OCI-LY7 (cell line): Measurements from ENCODE around the gene EIF4E2. TPM values are rescaled to one million over a fixed set of nuclear protein-coding genes. Genes with fewer than 3 reads are reported as not detected.

ENCODE experiments used
- BruUV-seq: library from RNA; stranded (reverse); fragments of 400-500 nt; replicated peaks from 2 replicates; lab custom pipeline; 2021; lab: Mats Ljungman, UMichigan
- CTCF ChIA-PET: fragments of 300-600 bp; sonication (Branson Sonifier 250); formaldehyde crosslinking; loops from one replicate; lab custom pipeline; 2022; ENCODE audit warnings: antibody characterized with exemption; ENCODE audit not compliant: unreplicated experiment; lab: Charles Lee
- POLR2A ChIA-PET: fragments of 300-600 bp; sonication (Branson Sonifier 250); formaldehyde crosslinking; loops from one replicate; lab custom pipeline; 2022; ENCODE audit warnings: antibody characterized with exemption; lab: Charles Lee
- DNase-seq: peaks from one replicate; pipeline ENCODE4 v3.0.0-alpha.2; 2015; ENCODE audit warnings: low spot score
- H2AFZ ChIP-seq: fragments of 200-600 bp; sonication (generic), shearing (Covaris generic); 2 replicates; pipeline ENCODE4 v1.6.1; 2014; ENCODE audit warnings: mild to moderate bottlenecking, antibody characterized with exemption, low read length, moderate library complexity
- H3K27ac ChIP-seq: fragments of 200-600 bp; sonication (generic); 2 replicates; pipeline ENCODE4 v1.5.1; 2014; ENCODE audit warnings: mixed run types, low read depth, mild to moderate bottlenecking, moderate library complexity, low read length, inconsistent platforms; ENCODE audit not compliant: poor library complexity, severe bottlenecking
- H3K36me3 ChIP-seq: fragments of 200-600 bp; sonication (generic); 2 replicates; pipeline ENCODE4 v1.6.1; 2014; ENCODE audit warnings: mild to moderate bottlenecking, antibody characterized with exemption, low read length, moderate library complexity, mixed read lengths; ENCODE audit not compliant: insufficient read depth
- H3K4me1 ChIP-seq: fragments of 200-600 bp; sonication (generic); 2 replicates; pipeline ENCODE4 v1.5.1; 2014; ENCODE audit warnings: mild to moderate bottlenecking, low read length; ENCODE audit not compliant: insufficient read depth, poor library complexity, severe bottlenecking
- H3K4me2 ChIP-seq: fragments of 200-600 bp; sonication (generic); 2 replicates; pipeline ENCODE4 v1.6.1; 2014; ENCODE audit warnings: mild to moderate bottlenecking, low read length
- H3K4me3 ChIP-seq: fragments of 200-600 bp; sonication (generic); 2 replicates; pipeline ENCODE4 v1.5.1; 2014; ENCODE audit warnings: mild to moderate bottlenecking, low read depth, low read length; ENCODE audit not compliant: poor library complexity, severe bottlenecking
- H3K79me2 ChIP-seq: fragments of 200-600 bp; sonication (generic); 2 replicates; pipeline ENCODE4 v1.6.1; 2016; ENCODE audit warnings: low read depth, mild to moderate bottlenecking, low read length, moderate library complexity, mixed read lengths; ENCODE audit not compliant: insufficient read depth
- H3K9me2 ChIP-seq: fragments of 200-600 bp; sonication (generic); 2 replicates; pipeline ENCODE4 v1.6.1; 2016; ENCODE audit warnings: mild to moderate bottlenecking, low read length, mixed read lengths; ENCODE audit not compliant: insufficient read depth
- H3K9me3 ChIP-seq: fragments of 200-600 bp; sonication (generic); 2 replicates; pipeline ENCODE4 v1.6.1; 2014; ENCODE audit warnings: mild to moderate bottlenecking, mixed run types, low read length, mixed read lengths
- H4K20me1 ChIP-seq: fragments of 200-600 bp; sonication (generic); 2 replicates; pipeline ENCODE4 v1.6.1; 2014; ENCODE audit warnings: mild to moderate bottlenecking, antibody characterized with exemption, low read length, moderate library complexity, mixed read lengths; ENCODE audit not compliant: insufficient read depth
- CTCF ChIP-seq: fragments of 200-600 bp; sonication (generic); conservative IDR thresholded peaks from 2 replicates; pipeline ENCODE4 v1.5.1; 2014; ENCODE audit warnings: mild to moderate bottlenecking, antibody characterized with exemption, low read length, moderate library complexity, mixed read lengths
- EZH2phosphoT487 ChIP-seq: fragments of 200-600 bp; sonication (generic); IDR thresholded peaks from 2 replicates; pipeline ENCODE4 v1.6.1; 2018; ENCODE audit warnings: low read depth, borderline replicate concordance, mild to moderate bottlenecking, mixed run types, antibody characterized with exemption, low read length, moderate library complexity, mixed read lengths
- intact Hi-C: fragments of 100-400 bp; cut with micrococcal nuclease; formaldehyde crosslinking; loops from one replicate; pipeline ENCODE4 v1.10.0; 2022; ENCODE audit not compliant: unreplicated experiment
- total RNA-seq, 2 experiments: library from RNA; depleted of rRNA in 1 of 2; stranded (reverse); fragments of >200 nt in 1 of 2; shearing (Covaris generic) in 1 of 2; gene quantifications; 2 replicates each; pipeline ENCODE4 v1.2.3, GENCODE V29; 2014 to 2022

Gene EIF4E2
- total RNA-seq, 2 experiments from 2014 or later = 59.9 to 76.3 TPM

- Histone ChIP-seq H3K79me2 (no peaks in the 10 kb centered on the region), H3K4me3 (no peak within 1 kb of the TSS), H2AFZ (no peak within 1 kb of the TSS), H3K4me2 (no peak within 1 kb of the TSS), H4K20me1 (no peaks in the 10 kb centered on the region), H3K9me2 (no peaks in the 10 kb centered on the region), H3K4me1 (peaks cover 19% of the 10 kb centered on the region), H3K9me3 (no peaks in the 10 kb centered on the region), H3K36me3 (no peaks in the 10 kb centered on the region), H3K27ac (no peak within 1 kb of the TSS)
- ChIA-PET POLR2A (no interaction called here), CTCF (no interaction called here)
- intact Hi-C loops = loop anchor here (10.0 kb wide), 1 partner anchor 161 kb away; no protein-coding TSS in a partner anchor
- TF ChIP-seq CTCF = no peak
- no peak for TF ChIP-seq EZH2phosphoT487
- DNase-seq = no peak
- no TSS peak for BruUV-seq
Observed at GRCh38 chr2:232525791-232526371, 24.6 kb upstream of the EIF4E2 start, which contains the start of gene CHRND. Gene CHRND (plus strand): TSS chr2:232526160. CDS start chr2:232526216, 56 bp downstream.

GRCh38 chr2:232526372-232526941 is 24.0 kb upstream of the EIF4E2 start:
- intact Hi-C loops = loop anchor here (10.0 kb wide), 1 partner anchor 162 kb away; no protein-coding TSS in a partner anchor
- TF ChIP-seq EZH2phosphoT487 (no peak), CTCF (no peak)
- H3K4me3 ChIP-seq = no peak overlapping the region
- H2AFZ ChIP-seq = no peak overlapping the region
- no peaks in the 10 kb centered on the region for H3K79me2 ChIP-seq
- CTCF ChIA-PET = no interaction called here
- H3K9me2 ChIP-seq = no peaks in the 10 kb centered on the region
- H3K9me3 ChIP-seq = no peaks in the 10 kb centered on the region
- POLR2A ChIA-PET = interaction anchor here (0.6 kb wide), 1 partner anchor 1047 kb away, joined by 3 read pairs; no protein-coding TSS in a partner anchor
- no peak overlapping the region for H3K27ac ChIP-seq
- H3K4me1 ChIP-seq = peaks cover 24% of the 10 kb centered on the region
- BruUV-seq = no TSS peak
- H3K4me2 ChIP-seq = no peak overlapping the region
- DNase-seq = no peak
- no peaks in the 10 kb centered on the region for H4K20me1 ChIP-seq
- H3K36me3 ChIP-seq = no peaks in the 10 kb centered on the region
